Smooth muscle cell (in vitro differentiated cells): Measurements from ENCODE around the gene LEP. TPM values are rescaled to one million over a fixed set of nuclear protein-coding genes. Genes with fewer than 3 reads are reported as not detected.
"Not testable (repeated sequence)": the region's sequence is repeated elsewhere in the genome, so short reads cannot be mapped to it uniquely, and the experiment has no call there.

Experiments used
- DNase-seq: peaks from one replicate; lab custom pipeline; 2025; ENCODE audit not compliant: unreplicated experiment; lab: John Stamatoyannopoulos, UW
- H2AFZ ChIP-seq: fragments of 200-600 bp; sonication (generic); 2 replicates; pipeline ENCODE4 v1.6.0; 2016; ENCODE audit warnings: antibody characterized with exemption, low read depth, mild to moderate bottlenecking
- H3F3A ChIP-seq: fragments of 200-600 bp; sonication (generic); 2 replicates; pipeline ENCODE4 v1.6.0; 2017; ENCODE audit warnings: antibody characterized with exemption, low read depth
- H3K27ac ChIP-seq: fragments of 200-600 bp; sonication (generic); 2 replicates; pipeline ENCODE4 v1.5.1; 2016; ENCODE audit warnings: low read depth, mild to moderate bottlenecking
- H3K27me3 ChIP-seq: fragments of 200-600 bp; sonication (generic); 2 replicates; pipeline ENCODE4 v1.6.1; 2016; ENCODE audit warnings: low read depth, mild to moderate bottlenecking
- H3K36me3 ChIP-seq: fragments of 200-600 bp; sonication (generic); 2 replicates; pipeline ENCODE4 v1.5.1; 2016; ENCODE audit warnings: low read depth
- H3K4me1 ChIP-seq: fragments of 200-600 bp; sonication (generic); 2 replicates; pipeline ENCODE4 v1.5.1; 2016; ENCODE audit warnings: low read depth
- H3K4me2 ChIP-seq: fragments of 200-600 bp; sonication (generic); 2 replicates; pipeline ENCODE4 v1.6.0; 2016; ENCODE audit warnings: mild to moderate bottlenecking
- H3K4me3 ChIP-seq: fragments of 200-600 bp; sonication (generic); 2 replicates; pipeline ENCODE4 v1.5.1; 2016; ENCODE audit warnings: mild to moderate bottlenecking
- H3K79me2 ChIP-seq: fragments of 200-600 bp; sonication (generic); 2 replicates; pipeline ENCODE4 v1.6.0; 2016; ENCODE audit warnings: low read depth, mild to moderate bottlenecking
- H3K9ac ChIP-seq: fragments of 200-600 bp; sonication (generic); 2 replicates; pipeline ENCODE4 v1.6.0; 2016; ENCODE audit warnings: low read depth
- H3K9me3 ChIP-seq: fragments of 200-600 bp; sonication (generic); replicated peaks from 2 replicates; pipeline ENCODE4 v1.5.1; 2016; ENCODE audit warnings: low read depth
- H4K20me1 ChIP-seq: fragments of 200-600 bp; sonication (generic); 2 replicates; pipeline ENCODE4 v1.6.0; 2016; ENCODE audit warnings: low read depth
- CTCF ChIP-seq: fragments of 200-600 bp; sonication (generic); IDR thresholded peaks from 2 replicates; pipeline ENCODE4 v1.5.1; 2017; ENCODE audit warnings: borderline replicate concordance, mild to moderate bottlenecking, antibody characterized with exemption; ENCODE audit not compliant: insufficient read depth, poor library complexity, severe bottlenecking
- WGBS: methylation state at CpG from one replicate; pipeline ENCODE4 v1.1.7; 2016; ENCODE audit warnings: low lambda C conversion rate; 5-methylcytosine and 5-hydroxymethylcytosine counted together
- polyA plus RNA-seq: library from polyadenylated mRNA; unstranded; fragments of >200 nt; fragmentation: Nextera tagmentation; extraction: Ambion mirVana; gene quantifications from 2 replicates; pipeline ENCODE4 v1.2.1, GENCODE V29; 2016
- total RNA-seq: library from RNA; depleted of rRNA; stranded (reverse); fragments of >200 nt; gene quantifications from 2 replicates; pipeline ENCODE4 v1.2.3, GENCODE V29; 2014

The LEP gene
- total and polyA plus RNA-seq, 2 experiments from 2014 or later: not detected

- no peaks in the 10 kb centered on the region for H3K27me3 ChIP-seq
- no peaks in the 10 kb centered on the region for H4K20me1 ChIP-seq
- H3K4me2 ChIP-seq: no peak overlapping the region
- no peak overlapping the region for H2AFZ ChIP-seq
- H3K4me1 ChIP-seq: no peaks in the 10 kb centered on the region
- no peaks in the 10 kb centered on the region for H3F3A ChIP-seq
- peaks cover 11% of the 10 kb centered on the region for H3K9me3 ChIP-seq
- no peak for DNase-seq
- TF ChIP-seq CTCF: no peak
- H3K36me3 ChIP-seq: no peaks in the 10 kb centered on the region
- H3K9ac ChIP-seq: no peak overlapping the region
- no peak overlapping the region for H3K27ac ChIP-seq
- no peaks in the 10 kb centered on the region for H3K79me2 ChIP-seq
- WGBS: 92% methylated on average over 7 of the region's 7 CpGs
- no peak overlapping the region for H3K4me3 ChIP-seq
Observed at GRCh38 chr7:128284102-128284501, 43.0 kb downstream of the LEP start.

GRCh38 chr7:128287556-128287955 is 46.5 kb downstream of the LEP start:
- no peak overlapping the region for H3K4me3 ChIP-seq
- H2AFZ ChIP-seq: no peak overlapping the region
- H3K27ac ChIP-seq: no peak overlapping the region
- no peaks in the 10 kb centered on the region for H3K9me3 ChIP-seq
- no peak overlapping the region for H3K4me2 ChIP-seq
- H3K4me1 ChIP-seq: no peaks in the 10 kb centered on the region
- H3K9ac ChIP-seq: no peak overlapping the region
- DNase-seq: no peak
- H3K79me2 ChIP-seq: no peaks in the 10 kb centered on the region
- 97% methylated on average over 4 of the region's 4 CpGs for WGBS
- H3K36me3 ChIP-seq: peaks cover 3% of the 10 kb centered on the region
- H4K20me1 ChIP-seq: no peaks in the 10 kb centered on the region
- no peaks in the 10 kb centered on the region for H3F3A ChIP-seq
- H3K27me3 ChIP-seq: no peaks in the 10 kb centered on the region
- TF ChIP-seq CTCF: no peak

GRCh38 chr7:128298004-128298403 is 56.9 kb downstream of the LEP start:
- H3K36me3 ChIP-seq, H3K4me3 ChIP-seq, H3K27me3 ChIP-seq, H3K79me2 ChIP-seq, DNase-seq, H3K4me2 ChIP-seq, H3F3A ChIP-seq, H2AFZ ChIP-seq, H3K4me1 ChIP-seq, H3K27ac ChIP-seq, H4K20me1 ChIP-seq, H3K9ac ChIP-seq, H3K9me3 ChIP-seq: not testable (repeated sequence)
- 96% methylated on average over 5 of the region's 7 CpGs for WGBS

DNA sequence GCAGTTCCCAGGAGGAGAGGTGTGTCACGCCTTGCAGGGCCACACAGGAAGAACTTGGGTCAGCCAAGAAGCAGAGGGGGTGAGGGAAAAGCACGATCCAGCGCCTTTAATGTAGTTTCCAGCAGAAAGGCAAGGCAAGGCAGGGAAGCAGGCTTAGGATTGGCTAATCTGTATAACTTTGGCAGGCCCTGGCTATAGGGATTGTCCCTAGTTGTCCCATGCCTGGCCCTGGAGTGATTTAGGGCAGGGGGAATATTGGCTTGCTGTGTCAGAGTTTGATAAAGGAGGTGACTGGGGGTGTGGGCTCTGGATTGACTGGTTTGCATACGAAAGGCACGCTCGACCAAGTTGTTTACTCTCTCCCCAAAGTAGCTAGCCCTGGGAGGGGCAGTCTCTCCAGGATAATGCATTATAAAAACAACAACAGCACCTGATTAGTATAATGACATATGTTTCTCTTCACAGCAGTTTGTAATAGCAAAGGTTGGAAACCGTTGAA is 58.1 kb downstream of the LEP start:
- no peak overlapping the region for H3K4me3 ChIP-seq
- DNase-seq: no peak
- no peaks in the 10 kb centered on the region for H3K79me2 ChIP-seq
- TF ChIP-seq CTCF: no peak
- no peak overlapping the region for H3K27ac ChIP-seq
- H3K36me3 ChIP-seq: no peaks in the 10 kb centered on the region
- H3K4me1 ChIP-seq: no peaks in the 10 kb centered on the region
- no peak overlapping the region for H3K4me2 ChIP-seq
- WGBS: 47% methylated on average over 7 of the region's 7 CpGs
- H4K20me1 ChIP-seq: no peaks in the 10 kb centered on the region
- no peaks in the 10 kb centered on the region for H3K27me3 ChIP-seq
- H3F3A ChIP-seq: no peaks in the 10 kb centered on the region
- no peak overlapping the region for H2AFZ ChIP-seq
- no peak overlapping the region for H3K9ac ChIP-seq
- H3K9me3 ChIP-seq: no peaks in the 10 kb centered on the region
